ENCODE measurements around the gene NGRN. TPM values are rescaled to one million over a fixed set of nuclear protein-coding genes. Genes with fewer than 3 reads are reported as not detected.
A peak's percentile ranks its signal among the peaks of the same experiment; 100 is the strongest.
"Not testable (repeated sequence)": the region's sequence is repeated elsewhere in the genome, so short reads cannot be mapped to it uniquely, and the experiment has no call there.

The NGRN gene
- total RNA-seq, 2 donors from 2014 or later, result 56.5 to 60.4 TPM

GRCh38 chr15:90294159-90294558, 28.7 kb downstream of the NGRN start:
- intact Hi-C loops (cut with DNase I), result no loop called here
- Histone ChIP-seq H3K36me3 (no peaks in the 10 kb centered on the region), H3K4me1 (no peaks in the 10 kb centered on the region), H3K27ac (no peak overlapping the region), H3K9ac (ENCODE audit: low read depth in 2 of 2, low read length in 2 of 2) (peak overlapping the region in 1 of 2 donors; percentile 26), H3K27me3 (no peaks in the 10 kb centered on the region), H3K9me3 (no peaks in the 10 kb centered on the region), H3K4me3 (no peak overlapping the region)
- no peak for DNase-seq
- TF ChIP-seq, protein P1, sequence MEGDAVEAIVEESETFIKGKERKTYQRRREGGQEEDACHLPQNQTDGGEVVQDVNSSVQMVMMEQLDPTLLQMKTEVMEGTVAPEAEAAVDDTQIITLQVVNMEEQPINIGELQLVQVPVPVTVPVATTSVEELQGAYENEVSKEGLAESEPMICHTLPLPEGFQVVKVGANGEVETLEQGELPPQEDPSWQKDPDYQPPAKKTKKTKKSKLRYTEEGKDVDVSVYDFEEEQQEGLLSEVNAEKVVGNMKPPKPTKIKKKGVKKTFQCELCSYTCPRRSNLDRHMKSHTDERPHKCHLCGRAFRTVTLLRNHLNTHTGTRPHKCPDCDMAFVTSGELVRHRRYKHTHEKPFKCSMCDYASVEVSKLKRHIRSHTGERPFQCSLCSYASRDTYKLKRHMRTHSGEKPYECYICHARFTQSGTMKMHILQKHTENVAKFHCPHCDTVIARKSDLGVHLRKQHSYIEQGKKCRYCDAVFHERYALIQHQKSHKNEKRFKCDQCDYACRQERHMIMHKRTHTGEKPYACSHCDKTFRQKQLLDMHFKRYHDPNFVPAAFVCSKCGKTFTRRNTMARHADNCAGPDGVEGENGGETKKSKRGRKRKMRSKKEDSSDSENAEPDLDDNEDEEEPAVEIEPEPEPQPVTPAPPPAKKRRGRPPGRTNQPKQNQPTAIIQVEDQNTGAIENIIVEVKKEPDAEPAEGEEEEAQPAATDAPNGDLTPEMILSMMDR (IDR thresholded peaks at IDR 0.05), result no peak

DNA sequence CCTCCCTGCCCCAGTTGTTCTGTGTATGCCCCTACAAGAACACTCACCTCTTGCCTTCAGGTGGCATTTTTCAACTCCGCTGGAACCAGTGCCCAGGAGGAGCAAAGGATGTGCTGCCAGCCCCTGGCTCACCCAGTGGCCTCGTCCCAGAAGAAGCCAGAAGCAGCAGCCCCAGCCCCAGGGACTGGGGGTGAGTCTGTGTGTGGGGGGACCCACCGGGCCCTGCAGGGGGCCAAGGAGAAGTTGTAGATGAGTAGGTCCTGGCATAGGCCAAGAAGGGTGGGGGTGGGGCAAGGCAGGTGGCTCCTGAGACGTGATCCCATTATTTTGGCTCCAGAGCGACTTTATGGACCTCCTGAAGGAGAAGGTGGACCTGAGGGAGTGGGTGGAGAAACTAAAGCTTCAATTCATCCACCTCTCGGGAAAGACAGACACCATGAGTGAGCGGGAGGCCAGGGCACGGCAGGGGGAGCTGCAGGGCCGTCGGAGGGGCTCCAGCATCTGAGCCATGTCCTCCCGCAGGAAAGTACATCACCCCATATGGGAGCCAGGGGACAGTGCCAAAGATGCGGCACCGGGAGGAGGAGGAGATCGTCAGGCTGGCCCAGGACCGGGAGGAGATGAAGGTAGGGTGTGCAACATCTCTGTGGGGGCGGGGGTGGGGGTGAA, 29.3 kb downstream of the NGRN start:
- intact Hi-C loops (cut with DNase I), result no loop called here
- DNase-seq, result no peak
- Histone ChIP-seq H3K4me3 (no peak overlapping the region), H3K27me3 (no peaks in the 10 kb centered on the region), H3K9me3 (no peaks in the 10 kb centered on the region), H3K4me1 (no peaks in the 10 kb centered on the region), H3K9ac (ENCODE audit: low read depth in 2 of 2, low read length in 2 of 2) (no peak overlapping the region), H3K27ac (no peak overlapping the region), H3K36me3 (no peaks in the 10 kb centered on the region)
- TF ChIP-seq, protein P1 (IDR thresholded peaks at IDR 0.05), result no peak

GRCh38 chr15:90295270-90295648, 29.8 kb downstream of the NGRN start:
- H3K4me3 ChIP-seq, result no peak overlapping the region
- no peaks in the 10 kb centered on the region for H3K4me1 ChIP-seq
- no peak overlapping the region for H3K27ac ChIP-seq
- DNase-seq, result no peak
- H3K27me3 ChIP-seq, result no peaks in the 10 kb centered on the region
- H3K36me3 ChIP-seq, result no peaks in the 10 kb centered on the region
- no peaks in the 10 kb centered on the region for H3K9me3 ChIP-seq
- TF ChIP-seq, protein P1 (IDR thresholded peaks at IDR 0.05), result no peak
- H3K9ac ChIP-seq (ENCODE audit: low read depth in 2 of 2, low read length in 2 of 2), result no peak overlapping the region
- intact Hi-C loops (cut with DNase I), result no loop called here

- H3K36me3 ChIP-seq; H3K4me3 ChIP-seq; H3K27ac ChIP-seq; H3K9me3 ChIP-seq; H3K27me3 ChIP-seq; DNase-seq; intact Hi-C loops (cut with DNase I); H3K9ac ChIP-seq (ENCODE audit: low read depth in 2 of 2, low read length in 2 of 2); H3K4me1 ChIP-seq: not testable (repeated sequence)
Measured at GRCh38 chr15:90296316-90296884, 30.9 kb downstream of the NGRN start.

DNA sequence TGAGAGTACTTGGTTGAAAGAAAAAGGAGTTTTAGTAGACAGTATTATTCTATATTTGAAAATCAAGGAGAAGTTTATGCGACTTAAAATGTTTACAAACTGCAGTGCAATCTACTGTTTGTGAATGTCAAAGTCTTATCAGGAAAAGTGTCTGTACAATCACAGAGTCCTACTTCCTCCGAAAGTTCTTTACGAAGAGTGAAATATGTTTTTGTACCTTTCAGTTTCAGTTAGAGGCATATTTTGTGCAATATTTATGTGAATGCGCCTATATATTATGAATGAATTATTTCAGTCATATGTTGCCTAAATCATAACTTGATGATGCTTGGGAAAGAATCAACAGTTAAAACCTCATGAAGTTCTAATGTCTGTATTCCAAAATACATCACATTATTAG, 31.5 kb downstream of the NGRN start:
- no peak overlapping the region for H3K27ac ChIP-seq
- H3K4me3 ChIP-seq, result no peak overlapping the region

DNA sequence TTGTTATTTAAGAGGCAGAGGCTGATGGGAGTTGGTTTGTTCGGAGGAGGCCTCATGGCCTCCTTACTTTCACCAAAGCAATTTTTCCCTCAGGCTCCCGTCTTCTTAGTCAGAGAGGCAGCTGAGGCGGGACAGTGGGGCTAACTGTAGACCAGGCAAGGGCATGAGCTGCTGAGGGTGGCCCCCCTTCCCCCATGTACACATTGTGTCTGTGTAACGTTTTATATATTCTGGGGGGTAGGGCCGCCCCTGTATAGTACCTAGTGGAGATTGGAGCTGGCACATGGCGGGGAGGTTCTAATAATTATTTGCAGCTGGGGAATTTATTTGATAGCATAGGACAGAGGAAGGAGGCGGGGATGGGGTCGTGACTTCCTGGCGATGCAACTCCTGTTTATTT, 35.1 kb downstream of the NGRN start:
- Histone ChIP-seq H3K36me3 (no peaks in the 10 kb centered on the region), H3K4me3 (no peak overlapping the region), H3K27me3 (no peaks in the 10 kb centered on the region), H3K4me1 (no peaks in the 10 kb centered on the region), H3K27ac (no peak overlapping the region), H3K9me3 (no peaks in the 10 kb centered on the region), H3K9ac (ENCODE audit: low read depth in 2 of 2, low read length in 2 of 2) (no peak overlapping the region)
- intact Hi-C loops (cut with DNase I), result no loop called here
- DNase-seq, result no peak
- TF ChIP-seq, protein P1 (IDR thresholded peaks at IDR 0.05), result no peak

More for the DNA sequence above, 31.5 kb downstream of the NGRN start:
- H3K27me3 ChIP-seq, result no peaks in the 10 kb centered on the region
- no peaks in the 10 kb centered on the region for H3K36me3 ChIP-seq
- TF ChIP-seq, protein P1 (IDR thresholded peaks at IDR 0.05), result no peak
- H3K4me1 ChIP-seq, result no peaks in the 10 kb centered on the region
- no peaks in the 10 kb centered on the region for H3K9me3 ChIP-seq
- H3K9ac ChIP-seq (ENCODE audit: low read depth in 2 of 2, low read length in 2 of 2), result no peak overlapping the region
- DNase-seq, result no peak
- intact Hi-C loops (cut with DNase I), result no loop called here
